Lung microvascular endothelial cell (primary cell): ENCODE measurements around the gene NQO2. TPM values are rescaled to one million over a fixed set of nuclear protein-coding genes. Genes with fewer than 3 reads are reported as not detected.
"Not testable (repeated sequence)": the region's sequence is repeated elsewhere in the genome, so short reads cannot be mapped to it uniquely, and the experiment has no call there.

Experiments
- DNase-seq, 2 donors: peaks; one replicate each; pipeline versions ENCODE4 v3.0.0 to v3.0.0-alpha.2; 2010; ENCODE audit warnings: low read depth in 2 of 2
- total RNA-seq: library from RNA; depleted of rRNA; stranded (reverse); fragments of >200 nt; gene quantifications from 2 replicates; pipeline ENCODE4 v1.2.1, GENCODE V29; 2014

NQO2 gene
- total RNA-seq, 1 donor from 2014 or later = 8.5 TPM

GRCh38 chr6:2989332-2990247 is 10.1 kb upstream of the NQO2 start:
- DNase-seq = peak; percentile 96 to 99

- DNase-seq = peak; percentile 37 to 42
These were observed 9.3 kb upstream of the NQO2 start for GRCh38 chr6:2990248-2990931.

GRCh38 chr6:2990932-2991506 is 8.7 kb upstream of the NQO2 start:
- DNase-seq = no peak

GRCh38 chr6:2992330-2992979 is 7.2 kb upstream of the NQO2 start:
- DNase-seq = no peak

- DNase-seq = no peak
These were observed 5.9 kb upstream of the NQO2 start for GRCh38 chr6:2993755-2994317.

- not testable (repeated sequence) for DNase-seq
These were observed 1.3 kb upstream of the NQO2 start for GRCh38 chr6:2998249-2998997.

- peak in 1 of 2 donors; percentile 74 for DNase-seq
These were observed 586 bp upstream of the NQO2 start for GRCh38 chr6:2998998-2999617.

- no peak for DNase-seq
These were observed 1.6 kb downstream of the NQO2 start for GRCh38 chr6:3001146-3001772.

- DNase-seq = peak; percentile 66 to 85
These were observed 2.1 kb downstream of the NQO2 start for GRCh38 chr6:3001773-3002293.

- not testable (repeated sequence) for DNase-seq
These were observed 3.5 kb downstream of the NQO2 start for GRCh38 chr6:3003226-3003625.

- no peak for DNase-seq
These were observed 5.4 kb downstream of the NQO2 start for GRCh38 chr6:3005077-3005476.

GRCh38 chr6:3005874-3006273 is 6.2 kb downstream of the NQO2 start:
- no peak for DNase-seq

GRCh38 chr6:3006476-3006875 is 6.8 kb downstream of the NQO2 start:
- DNase-seq = no peak

- DNase-seq = no peak
These were observed 7.9 kb downstream of the NQO2 start for GRCh38 chr6:3007571-3007970.

- DNase-seq = not testable (repeated sequence)
These were observed 9.1 kb downstream of the NQO2 start for GRCh38 chr6:3008712-3009265.

- no peak for DNase-seq
These were observed 10.2 kb downstream of the NQO2 start for GRCh38 chr6:3009930-3010329.

- DNase-seq = no peak
These were observed 11.5 kb downstream of the NQO2 start for GRCh38 chr6:3011158-3011557.

GRCh38 chr6:3011592-3011991 is 11.9 kb downstream of the NQO2 start:
- DNase-seq = no peak

GRCh38 chr6:3013486-3013885 is 13.8 kb downstream of the NQO2 start:
- peak; percentile 6 to 59 for DNase-seq
